ENCODE measurements around the gene SNRNP25.

- no peak for TF ChIP-seq POLR2A (IDR thresholded peaks at IDR 0.05)
- TF ChIP-seq, protein P1, sequence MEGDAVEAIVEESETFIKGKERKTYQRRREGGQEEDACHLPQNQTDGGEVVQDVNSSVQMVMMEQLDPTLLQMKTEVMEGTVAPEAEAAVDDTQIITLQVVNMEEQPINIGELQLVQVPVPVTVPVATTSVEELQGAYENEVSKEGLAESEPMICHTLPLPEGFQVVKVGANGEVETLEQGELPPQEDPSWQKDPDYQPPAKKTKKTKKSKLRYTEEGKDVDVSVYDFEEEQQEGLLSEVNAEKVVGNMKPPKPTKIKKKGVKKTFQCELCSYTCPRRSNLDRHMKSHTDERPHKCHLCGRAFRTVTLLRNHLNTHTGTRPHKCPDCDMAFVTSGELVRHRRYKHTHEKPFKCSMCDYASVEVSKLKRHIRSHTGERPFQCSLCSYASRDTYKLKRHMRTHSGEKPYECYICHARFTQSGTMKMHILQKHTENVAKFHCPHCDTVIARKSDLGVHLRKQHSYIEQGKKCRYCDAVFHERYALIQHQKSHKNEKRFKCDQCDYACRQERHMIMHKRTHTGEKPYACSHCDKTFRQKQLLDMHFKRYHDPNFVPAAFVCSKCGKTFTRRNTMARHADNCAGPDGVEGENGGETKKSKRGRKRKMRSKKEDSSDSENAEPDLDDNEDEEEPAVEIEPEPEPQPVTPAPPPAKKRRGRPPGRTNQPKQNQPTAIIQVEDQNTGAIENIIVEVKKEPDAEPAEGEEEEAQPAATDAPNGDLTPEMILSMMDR (IDR thresholded peaks at IDR 0.05) = no peak
- no peak for TF ChIP-seq POLR2AphosphoS5 (IDR thresholded peaks at IDR 0.05)
Measured at GRCh38 chr16:63466-63865, 9.8 kb downstream of the SNRNP25 start.

All from sigmoid colon (tissue), 4 donors.